Caco-2 (cell line): ENCODE data around the gene RIPOR1. TPM values are rescaled to one million over a fixed set of nuclear protein-coding genes. Genes with fewer than 3 reads are reported as not detected.

ENCODE experiments used
- BruUV-seq: library from RNA; stranded (reverse); fragments of 400-500 nt; replicated peaks from 2 replicates; lab custom pipeline; 2021; lab: Mats Ljungman, UMichigan
- CTCF ChIA-PET: fragments of 300-600 bp; sonication (Branson Sonifier 250); formaldehyde crosslinking; loops from one replicate; lab custom pipeline; 2022; ENCODE audit warnings: antibody characterized with exemption; lab: Charles Lee
- POLR2A ChIA-PET: fragments of 300-600 bp; sonication (Branson Sonifier 250); formaldehyde crosslinking; loops from one replicate; lab custom pipeline; 2022; ENCODE audit warnings: antibody characterized with exemption; lab: Charles Lee
- DNase-seq, 2 experiments: peaks; one replicate each; pipeline versions ENCODE4 v3.0.0 to v3.0.0-alpha.2; 2020 to 2022
- H3K27me3 ChIP-seq: replicated peaks from 2 replicates; pipeline ENCODE4 v1.6.0; 2011; ENCODE audit warnings: low read length; ENCODE audit not compliant: control insufficient read depth, insufficient read depth
- H3K36me3 ChIP-seq: 2 replicates; pipeline ENCODE4 v1.5.1; 2011; ENCODE audit warnings: low read length; ENCODE audit not compliant: control insufficient read depth, insufficient read depth
- H3K4me1 ChIP-seq: fragments of 250-450 bp; sonication (Bioruptor Pico); 2 replicates; pipeline ENCODE4 v1.5.1; 2020; ENCODE audit warnings: mild to moderate bottlenecking
- H3K4me3 ChIP-seq: 2 replicates; pipeline ENCODE4 v1.5.1; 2011; ENCODE audit warnings: low read depth, mild to moderate bottlenecking, control low read depth, low read length
- H3K9me3 ChIP-seq: fragments of 250-450 bp; sonication (Bioruptor Pico); 2 replicates; pipeline ENCODE4 v1.5.1; 2020; ENCODE audit warnings: mild to moderate bottlenecking, moderate library complexity
- H3K27ac Mint-ChIP-seq: one replicate; pipeline ENCODE4 v1.8.0; 2022; ENCODE audit warnings: mixed read lengths; ENCODE audit not compliant: unreplicated experiment
- H3K27me3 Mint-ChIP-seq: one replicate; pipeline ENCODE4 v1.8.0; 2022; ENCODE audit warnings: mixed read lengths; ENCODE audit not compliant: insufficient read depth, unreplicated experiment
- H3K36me3 Mint-ChIP-seq: one replicate; pipeline ENCODE4 v1.8.0; 2022; ENCODE audit warnings: mild to moderate bottlenecking, mixed read lengths; ENCODE audit not compliant: insufficient read depth, unreplicated experiment
- H3K4me1 Mint-ChIP-seq: one replicate; pipeline ENCODE4 v1.8.0; 2022; ENCODE audit warnings: low read depth, mixed read lengths; ENCODE audit not compliant: unreplicated experiment
- H3K4me3 Mint-ChIP-seq: one replicate; pipeline ENCODE4 v1.8.0; 2022; ENCODE audit warnings: mild to moderate bottlenecking, moderate library complexity, mixed read lengths; ENCODE audit not compliant: unreplicated experiment
- H3K9me3 Mint-ChIP-seq: one replicate; pipeline ENCODE4 v1.8.0; 2022; ENCODE audit warnings: mixed read lengths; ENCODE audit not compliant: unreplicated experiment
- CTCF ChIP-seq, 2 experiments: fragments of 200-600 bp in 1 of 2; IDR thresholded peaks; 1 replicate in 1 of 2; 2 replicates in 1 of 2; pipeline versions ENCODE4 v1.5.1 to v1.8.0; 2011 to 2022; ENCODE audit warnings: antibody characterized with exemption in 1 of 2, control low read depth in 1 of 2, inconsistent platforms in 1 of 2, low read depth in 1 of 2, low read length in 1 of 2, mild to moderate bottlenecking in 1 of 2, moderate library complexity in 1 of 2; ENCODE audit not compliant: insufficient read depth in 1 of 2, severe bottlenecking in 1 of 2, unreplicated experiment in 1 of 2
- intact Hi-C: fragments of 100-400 bp; cut with micrococcal nuclease; formaldehyde crosslinking; loops from one replicate; pipeline ENCODE4 v1.10.0; 2022; ENCODE audit not compliant: unreplicated experiment
- total RNA-seq: library from RNA; stranded (reverse); gene quantifications from 2 replicates; pipeline ENCODE4 v1.2.3, GENCODE V29; 2022

RIPOR1 gene
- total RNA-seq, 1 experiment from 2014 or later, result 87.9 TPM

- ChIA-PET CTCF (interaction anchor here (6.2 kb wide), 1 partner anchor 28 kb away, joined by 74 read pairs; no protein-coding TSS in a partner anchor), POLR2A (no interaction called here)
- BruUV-seq, result no TSS peak
- Mint-ChIP-seq H3K9me3 (no peaks in the 10 kb centered on the region), H3K27ac (no peak overlapping the region), H3K4me3 (no peak overlapping the region), H3K4me1 (peaks cover 5% of the 10 kb centered on the region), H3K27me3 (no peaks in the 10 kb centered on the region), H3K36me3 (peaks cover 33% of the 10 kb centered on the region)
- Histone ChIP-seq H3K27me3 (no peaks in the 10 kb centered on the region; the same call in 1 of the 2 replicates), H3K4me1 (no peaks in the 10 kb centered on the region), H3K4me3 (no peak overlapping the region), H3K36me3 (no peaks in the 10 kb centered on the region; the same call in 1 of the 2 replicates), H3K9me3 (no peaks in the 10 kb centered on the region)
- intact Hi-C loops, result no loop called here
- TF ChIP-seq CTCF (IDR thresholded peaks at IDR 0.05; ENCODE audit: insufficient read depth in 1 of 2, low read depth in 1 of 2, low read length in 1 of 2, severe bottlenecking in 1 of 2, unreplicated experiment in 1 of 2), result no peak
- no peak for DNase-seq
These were observed 20.6 kb downstream of the RIPOR1 start for GRCh38 chr16:67549240-67549639.

- H3K27ac Mint-ChIP-seq, result no peak overlapping the region
- H3K9me3 Mint-ChIP-seq, result no peaks in the 10 kb centered on the region
- H3K4me1 Mint-ChIP-seq, result peaks cover 5% of the 10 kb centered on the region
- no TSS peak for BruUV-seq
- no peak overlapping the region for H3K4me3 Mint-ChIP-seq
- POLR2A ChIA-PET, result no interaction called here
- CTCF ChIA-PET, result no interaction called here
- Histone ChIP-seq H3K27me3 (no peaks in the 10 kb centered on the region; the same call in 1 of the 2 replicates), H3K36me3 (no peaks in the 10 kb centered on the region), H3K4me3 (no peak overlapping the region), H3K9me3 (no peaks in the 10 kb centered on the region), H3K4me1 (no peaks in the 10 kb centered on the region)
- intact Hi-C loops, result no loop called here
- TF ChIP-seq CTCF (IDR thresholded peaks at IDR 0.05; ENCODE audit: insufficient read depth in 1 of 2, low read depth in 1 of 2, low read length in 1 of 2, severe bottlenecking in 1 of 2, unreplicated experiment in 1 of 2), result no peak
- DNase-seq, result no peak
- no peaks in the 10 kb centered on the region for H3K27me3 Mint-ChIP-seq
- peaks cover 26% of the 10 kb centered on the region for H3K36me3 Mint-ChIP-seq
These were observed 21.3 kb downstream of the RIPOR1 start for GRCh38 chr16:67549936-67550335.

- peaks cover 5% of the 10 kb centered on the region for H3K4me1 Mint-ChIP-seq
- intact Hi-C loops, result no loop called here
- Histone ChIP-seq H3K4me3 (no peak overlapping the region), H3K4me1 (no peaks in the 10 kb centered on the region), H3K27me3 (no peaks in the 10 kb centered on the region; the same call in 1 of the 2 replicates), H3K36me3 (no peaks in the 10 kb centered on the region), H3K9me3 (no peaks in the 10 kb centered on the region)
- no peaks in the 10 kb centered on the region for H3K9me3 Mint-ChIP-seq
- DNase-seq, result no peak
- BruUV-seq, result no TSS peak
- no peak overlapping the region for H3K27ac Mint-ChIP-seq
- no peak overlapping the region for H3K4me3 Mint-ChIP-seq
- peaks cover 19% of the 10 kb centered on the region for H3K36me3 Mint-ChIP-seq
- H3K27me3 Mint-ChIP-seq, result no peaks in the 10 kb centered on the region
- no peak for TF ChIP-seq CTCF (IDR thresholded peaks at IDR 0.05; ENCODE audit: insufficient read depth in 1 of 2, low read depth in 1 of 2, low read length in 1 of 2, severe bottlenecking in 1 of 2, unreplicated experiment in 1 of 2)
- ChIA-PET POLR2A (no interaction called here), CTCF (interaction anchor here (1.1 to 1.7 kb wide), 2 partner anchors 11 to 30 kb away, joined by 3 to 6 read pairs; no protein-coding TSS in a partner anchor)
These were observed 22.5 kb downstream of the RIPOR1 start for GRCh38 chr16:67551091-67551490.
